Testis (tissue), 2 donors: ENCODE measurements around the gene MAML3.

Source experiments
- CTCF ChIP-seq, 3 experiments: fragments of 450-650 bp in 2 of 3; fragments of 200-600 bp in 1 of 3; sonication (generic) in 1 of 3; IDR thresholded peaks; one replicate each; pipeline ENCODE4 v1.5.1; 2016 to 2019; ENCODE audit warnings: antibody characterized with exemption in 3 of 3, mild to moderate bottlenecking in 2 of 3, moderate library complexity in 1 of 3
- POLR2A ChIP-seq: fragments of 450-650 bp; IDR thresholded peaks from one replicate; pipeline ENCODE4 v1.6.1; 2017; ENCODE audit warnings: antibody characterized with exemption, mild to moderate bottlenecking, moderate library complexity

DNA sequence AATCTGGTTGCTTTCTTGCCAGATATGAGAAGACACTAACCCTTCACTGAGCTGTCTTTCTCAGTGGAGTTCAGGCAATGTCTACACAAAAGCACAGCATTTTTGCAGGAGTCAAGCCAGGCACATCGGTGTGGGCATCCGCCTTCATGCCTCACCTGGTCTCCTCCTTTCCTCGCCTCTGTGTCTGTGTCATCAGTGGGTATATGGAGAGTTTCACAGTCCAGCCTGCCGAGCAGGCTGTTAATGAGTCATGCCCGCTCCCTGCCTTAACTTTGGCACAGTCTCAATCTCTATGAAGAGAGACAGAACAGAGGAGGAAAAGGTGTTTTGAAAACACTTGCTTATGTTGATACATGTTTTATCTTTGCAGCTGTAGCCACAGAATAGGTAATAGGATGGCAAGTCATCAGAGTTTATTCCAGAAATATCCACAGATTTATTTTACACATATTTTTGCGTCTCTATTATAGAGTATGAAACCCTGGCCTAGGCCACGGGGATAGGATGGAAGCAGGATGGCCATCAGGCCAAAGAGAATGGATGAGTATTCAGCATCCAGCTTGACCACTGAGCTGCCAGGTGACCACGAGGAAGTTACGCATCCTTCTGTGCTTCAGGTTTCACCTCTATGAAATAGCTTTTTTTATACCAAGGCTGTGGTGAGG is 32.8 kb upstream of the MAML3 start:
- no peak for TF ChIP-seq CTCF (IDR thresholded peaks at IDR 0.05)
- no peak for TF ChIP-seq POLR2A
